Stimulated activated CD4-positive, alpha-beta T cell treated with anti-CD3 and anti-CD28 coated beads, TNF-alpha, amount 100 ng/mL, for 48 hours (primary cell): ENCODE results near the gene CYGB.
A peak's percentile ranks its signal among the peaks of the same experiment; 100 is the strongest.
"Not testable (repeated sequence)": the region's sequence is repeated elsewhere in the genome, so short reads cannot be mapped to it uniquely, and the experiment has no call there.

Experiments used
- DNase-seq, 3 donors: peaks; one replicate each; pipeline ENCODE4 v3.0.0-alpha.2; 2020; ENCODE audit warnings: low read depth in 3 of 3

The CYGB gene

GRCh38 chr17:76523084-76524037 is 14.1 kb downstream of the CYGB start:
- DNase-seq = peak; percentile 60 to 75 (median 73)

DNA sequence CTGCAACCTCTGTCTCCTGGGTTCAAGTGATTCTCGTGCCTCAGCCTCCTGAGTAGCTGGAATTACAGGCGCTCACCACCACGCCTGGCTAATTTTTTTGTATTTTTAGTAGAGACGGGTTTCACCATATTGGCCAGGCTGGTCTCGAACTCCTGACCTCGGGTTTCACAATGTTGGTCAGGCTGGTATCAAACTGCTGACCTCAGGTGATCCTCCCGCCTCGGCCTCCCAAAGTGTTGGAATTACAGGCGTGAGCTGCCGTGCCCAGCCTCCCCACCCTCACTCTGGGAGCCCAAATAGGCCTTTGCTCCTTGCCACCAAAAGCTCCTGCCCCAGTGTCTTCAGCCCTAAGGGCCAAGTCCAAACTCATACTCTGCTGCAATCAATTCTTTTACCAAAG is 15.8 kb downstream of the CYGB start:
- not testable (repeated sequence) for DNase-seq

DNA sequence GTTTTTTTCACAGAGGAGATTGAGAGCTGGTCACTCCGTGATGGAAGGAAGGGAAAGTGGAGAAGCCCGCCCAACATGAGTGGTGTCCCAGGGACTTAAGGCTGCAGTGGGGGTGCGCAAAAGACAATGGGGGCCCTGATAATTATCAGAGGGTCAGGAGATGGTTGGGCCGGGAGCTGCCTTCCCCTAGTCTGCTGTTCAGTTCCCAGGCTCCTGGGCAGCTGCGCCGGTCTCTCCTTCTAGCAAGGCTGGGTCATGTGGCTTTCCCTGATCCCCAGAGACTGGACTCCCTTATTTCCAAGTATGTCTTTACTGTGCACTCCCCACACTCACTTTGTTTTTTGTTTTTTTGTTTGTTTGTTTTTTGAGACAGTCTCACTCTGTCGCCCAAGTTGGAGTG is 16.2 kb downstream of the CYGB start:
- no peak for DNase-seq

- DNase-seq = no peak
Measured at GRCh38 chr17:76519048-76519966, 18.2 kb downstream of the CYGB start.

- no peak for DNase-seq
Measured at GRCh38 chr17:76517638-76518038, 19.9 kb downstream of the CYGB start.

DNA sequence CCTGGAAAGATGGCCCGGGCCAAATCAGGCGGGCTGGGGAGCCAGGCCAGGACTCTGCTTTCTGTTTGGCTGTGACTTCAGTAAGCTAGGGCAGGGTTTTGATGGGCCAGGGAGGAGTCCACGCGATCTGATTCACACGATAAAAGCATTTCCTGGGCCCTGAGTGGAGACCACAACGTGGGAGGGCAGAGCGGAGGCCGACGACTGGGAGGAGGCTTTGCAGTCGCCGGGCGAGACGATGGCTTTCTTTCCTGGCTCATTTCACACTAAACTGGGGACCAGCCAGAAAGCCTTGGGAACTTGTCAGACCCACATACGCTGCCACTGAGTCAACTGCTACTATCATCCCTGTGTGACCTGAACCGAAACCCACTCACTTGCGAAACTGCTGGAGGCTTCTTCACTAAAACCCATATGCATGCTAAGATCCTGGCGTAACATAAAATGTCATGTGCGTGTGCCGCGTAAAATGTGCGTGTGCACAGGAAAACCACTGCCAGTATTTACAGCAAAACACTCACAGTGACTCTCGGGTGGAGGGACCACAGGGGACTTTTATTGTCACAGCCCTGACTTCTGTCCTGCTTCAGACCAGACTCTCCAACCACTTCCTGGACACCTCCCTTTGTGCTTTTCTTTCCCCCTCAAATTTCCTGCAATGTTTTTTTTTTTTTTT is 22.1 kb downstream of the CYGB start:
- peak; percentile 66 to 78 (median 78) for DNase-seq

DNA sequence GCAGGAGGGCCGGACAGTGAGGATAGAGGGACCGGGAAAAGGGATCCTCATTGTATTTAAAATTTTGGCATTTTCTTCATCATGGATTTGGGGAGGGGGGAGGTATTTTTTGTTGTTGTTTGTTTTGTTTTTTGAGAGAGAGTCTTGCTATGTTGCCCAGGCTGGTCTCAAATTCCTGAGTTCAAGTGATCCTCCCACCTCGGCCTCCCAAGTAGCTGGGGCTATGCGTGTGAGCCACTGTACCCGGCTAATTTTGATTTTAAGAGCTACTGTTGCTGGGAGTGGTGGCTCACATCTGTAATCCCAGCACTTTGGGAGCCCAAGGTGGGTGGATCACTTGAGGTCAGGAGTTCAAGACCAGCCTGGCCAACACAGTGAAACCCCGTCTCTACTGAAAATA is 23.2 kb downstream of the CYGB start:
- DNase-seq = not testable (repeated sequence)

DNA sequence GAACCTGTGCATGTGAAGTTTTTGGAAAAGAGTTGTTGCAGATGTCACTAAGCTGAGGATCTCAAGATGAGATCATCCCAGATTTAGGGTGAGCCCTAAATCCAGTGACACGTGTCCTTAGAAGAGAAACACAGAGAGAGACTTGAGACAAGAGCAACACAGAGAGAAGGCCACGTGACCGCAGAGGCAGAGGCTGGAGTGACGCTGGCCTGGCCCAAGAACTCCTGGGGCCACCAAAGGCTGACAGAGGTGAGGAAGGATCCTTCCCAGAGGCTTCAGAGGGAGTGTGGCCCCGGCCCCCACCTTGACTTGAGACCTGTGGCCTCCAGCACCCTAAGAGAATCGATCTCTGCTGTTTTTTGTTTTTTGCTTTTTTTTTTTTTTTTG is 24.2 kb downstream of the CYGB start:
- no peak for DNase-seq

DNA sequence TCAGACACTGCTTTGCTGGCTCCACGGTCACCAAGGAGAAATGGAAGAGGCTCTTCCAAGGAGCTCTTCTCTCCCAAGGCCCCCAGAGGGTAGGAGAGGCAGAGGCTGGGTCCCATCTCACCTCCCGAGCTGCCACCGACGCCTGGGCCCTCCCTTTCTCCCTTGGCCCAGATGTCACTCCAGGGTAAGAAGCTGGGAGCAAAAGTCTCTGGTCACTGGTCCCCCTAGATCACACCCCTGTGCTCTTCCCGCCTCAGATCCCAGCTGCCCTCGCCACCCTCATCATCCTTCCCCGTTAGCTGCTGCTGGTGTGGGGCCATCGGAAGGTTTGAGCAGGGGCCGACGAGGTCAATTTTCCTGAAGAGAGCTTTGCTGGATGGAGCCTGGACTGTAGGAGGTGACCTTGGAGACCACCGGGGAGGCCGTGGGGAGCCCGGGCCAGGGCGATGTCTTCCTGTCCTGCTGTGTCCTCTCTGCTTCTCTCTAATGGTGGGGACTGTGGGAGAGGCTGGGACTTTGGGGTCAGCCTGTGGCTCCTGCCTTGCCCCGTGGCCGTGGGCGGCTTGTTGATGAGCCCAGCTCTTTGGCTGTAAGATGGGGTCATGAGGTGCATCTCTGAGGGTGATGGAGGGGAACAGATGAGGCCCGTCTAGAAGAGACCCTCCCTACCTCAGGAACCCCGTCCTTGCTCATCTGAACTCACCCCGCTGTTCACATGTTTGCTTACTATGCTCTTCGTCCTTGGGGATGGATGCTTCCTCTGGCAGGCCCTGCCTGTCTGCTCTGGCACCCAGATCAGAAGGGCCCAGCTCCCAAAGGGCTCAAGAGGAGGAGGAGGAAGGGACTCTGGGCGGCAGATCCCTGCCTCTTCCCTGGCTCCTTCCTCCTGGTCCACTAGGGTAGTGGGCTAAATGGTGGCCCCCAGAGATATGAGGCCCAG is 24.9 kb downstream of the CYGB start:
- DNase-seq = no peak

- no peak for DNase-seq
Measured at GRCh38 chr17:76511668-76512365, 25.7 kb downstream of the CYGB start.

DNA sequence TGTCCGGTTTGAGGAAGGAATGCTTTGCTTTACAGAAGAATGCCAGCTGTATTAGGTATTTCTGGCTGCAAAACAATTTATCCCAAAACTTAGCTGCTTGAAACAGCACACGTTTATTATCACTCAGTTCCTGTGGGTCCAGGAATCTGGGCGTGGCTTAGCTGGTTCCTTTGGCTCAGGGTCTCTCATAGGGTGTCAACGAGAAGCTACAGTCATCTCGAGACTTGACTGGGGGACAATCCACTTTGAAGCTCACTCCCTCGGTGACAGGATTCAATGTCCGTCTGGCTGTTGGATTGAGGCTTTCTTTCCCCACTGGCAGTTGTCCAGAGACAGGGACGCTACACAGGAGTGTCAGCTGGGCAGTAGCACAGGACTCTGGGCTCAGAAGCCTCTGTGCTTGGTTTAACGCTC is 26.7 kb downstream of the CYGB start:
- DNase-seq = no peak

DNA sequence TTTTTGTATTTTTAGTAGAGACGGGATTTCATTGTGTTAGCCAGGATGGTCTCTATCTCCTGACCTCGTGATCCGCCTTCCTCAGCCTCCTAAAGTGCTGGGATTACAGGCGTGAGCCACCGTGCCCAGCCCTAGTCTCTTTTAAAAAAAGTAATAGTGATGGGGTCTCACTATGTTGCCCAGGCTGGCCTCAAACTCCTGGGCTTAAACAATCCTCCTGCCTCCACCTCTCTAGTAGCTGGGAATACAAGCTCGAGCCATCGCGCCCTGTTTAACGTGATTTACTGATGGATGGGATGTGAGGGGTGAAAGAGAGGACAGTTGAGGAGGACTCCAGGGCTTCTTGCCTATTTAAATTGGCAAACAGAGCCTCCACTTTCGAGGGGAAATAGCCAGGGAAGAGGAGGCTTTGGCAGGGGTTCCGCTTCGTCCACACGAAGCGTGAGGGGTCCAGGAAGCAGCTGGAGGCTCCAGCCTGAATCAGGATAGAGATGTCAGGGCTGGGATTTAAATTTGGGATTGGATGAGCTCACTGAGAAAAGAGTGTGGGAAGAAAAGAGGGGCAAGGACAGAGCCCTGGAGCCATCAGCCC is 28.9 kb downstream of the CYGB start:
- not testable (repeated sequence) for DNase-seq

- peak; percentile 75 to 78 (median 78) for DNase-seq
Measured at GRCh38 chr17:76506408-76507345, 30.8 kb downstream of the CYGB start.

- no peak for DNase-seq
Measured at GRCh38 chr17:76504117-76504516, 33.4 kb downstream of the CYGB start.

DNA sequence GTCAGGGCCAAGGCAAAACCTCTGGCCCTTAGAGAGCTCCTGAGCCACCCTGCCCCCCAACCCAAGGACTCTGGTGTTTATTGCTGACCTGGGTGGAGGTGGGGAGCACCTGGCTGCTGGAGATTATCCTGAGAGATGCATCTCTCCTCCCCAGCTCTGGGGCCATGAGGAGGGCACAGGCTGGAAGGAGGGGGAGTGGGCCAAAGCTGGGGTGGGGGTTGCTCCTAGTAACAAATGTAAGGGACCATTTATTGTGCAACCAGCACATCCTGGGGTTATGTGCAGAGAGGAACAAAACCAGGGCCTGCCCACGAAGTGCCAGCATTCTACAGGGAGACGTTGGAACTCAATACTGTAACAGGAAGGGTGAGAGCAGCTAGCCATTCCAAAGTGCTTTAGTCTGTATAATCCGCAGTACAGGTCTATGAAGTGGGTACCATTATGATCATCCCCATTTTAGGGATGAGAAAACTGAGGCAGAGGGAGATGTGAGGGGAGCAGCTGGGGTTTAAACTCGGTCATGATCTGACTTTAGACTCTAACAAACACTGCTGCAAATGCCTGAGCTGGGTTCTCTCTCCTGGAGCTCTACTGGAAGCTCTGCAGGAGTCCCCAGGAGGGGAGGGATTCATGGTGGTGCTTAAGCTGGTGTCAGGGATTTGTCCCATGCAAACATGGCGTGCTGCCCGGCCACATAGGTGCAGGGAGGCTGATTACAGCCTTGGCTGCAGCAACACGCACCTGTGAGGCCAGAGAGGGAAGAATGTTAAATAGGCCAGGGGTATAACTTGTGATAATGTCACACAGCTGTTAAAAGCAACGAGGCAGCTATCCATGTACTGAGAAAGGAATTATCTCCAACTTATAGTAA is 34.9 kb downstream of the CYGB start:
- no peak for DNase-seq

DNA sequence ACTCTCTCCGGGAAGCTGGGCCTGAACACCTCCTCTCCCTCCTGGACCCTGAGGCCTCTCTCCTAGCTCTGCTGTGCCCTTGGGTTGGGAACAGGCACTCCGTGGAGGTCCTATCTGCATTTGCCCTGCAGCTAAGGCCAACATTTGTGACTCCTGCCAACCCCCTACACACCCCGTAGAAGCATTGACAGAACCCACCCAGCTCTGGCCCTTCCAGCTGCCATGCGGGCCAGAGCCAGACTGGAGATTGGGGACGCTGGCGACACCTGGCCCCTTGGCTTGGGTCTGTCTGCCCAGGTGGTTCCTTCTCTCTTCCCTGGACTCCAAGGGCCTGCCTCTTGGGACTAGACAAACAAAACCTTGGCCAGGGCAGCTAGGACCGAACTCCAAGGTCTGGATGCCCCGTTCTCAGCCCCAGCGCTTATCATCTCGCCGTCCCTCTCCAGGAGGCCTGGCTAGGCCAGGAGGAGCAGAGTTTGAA is 35.6 kb downstream of the CYGB start:
- DNase-seq = no peak

GRCh38 chr17:76501018-76501826 is 36.3 kb downstream of the CYGB start, which contains the start of gene RHBDF2:
Gene RHBDF2 (minus strand): TSS chr17:76501423. CDS start chr17:76481524, 19,899 bp downstream.
- peak; percentile 89 to 97 (median 95) for DNase-seq
